ENCODE data around the gene EML4. TPM values are rescaled to one million over a fixed set of nuclear protein-coding genes. Genes with fewer than 3 reads are reported as not detected.
A peak's percentile ranks its signal among the peaks of the same experiment; 100 is the strongest.

EML4 gene
- total and polyA plus RNA-seq, 9 of the 15 experiments (the other 6 are each of a cell fraction or from before 2014, with no cell fraction given) = 14.7 to 48.3 (median 36.5) TPM

DNA sequence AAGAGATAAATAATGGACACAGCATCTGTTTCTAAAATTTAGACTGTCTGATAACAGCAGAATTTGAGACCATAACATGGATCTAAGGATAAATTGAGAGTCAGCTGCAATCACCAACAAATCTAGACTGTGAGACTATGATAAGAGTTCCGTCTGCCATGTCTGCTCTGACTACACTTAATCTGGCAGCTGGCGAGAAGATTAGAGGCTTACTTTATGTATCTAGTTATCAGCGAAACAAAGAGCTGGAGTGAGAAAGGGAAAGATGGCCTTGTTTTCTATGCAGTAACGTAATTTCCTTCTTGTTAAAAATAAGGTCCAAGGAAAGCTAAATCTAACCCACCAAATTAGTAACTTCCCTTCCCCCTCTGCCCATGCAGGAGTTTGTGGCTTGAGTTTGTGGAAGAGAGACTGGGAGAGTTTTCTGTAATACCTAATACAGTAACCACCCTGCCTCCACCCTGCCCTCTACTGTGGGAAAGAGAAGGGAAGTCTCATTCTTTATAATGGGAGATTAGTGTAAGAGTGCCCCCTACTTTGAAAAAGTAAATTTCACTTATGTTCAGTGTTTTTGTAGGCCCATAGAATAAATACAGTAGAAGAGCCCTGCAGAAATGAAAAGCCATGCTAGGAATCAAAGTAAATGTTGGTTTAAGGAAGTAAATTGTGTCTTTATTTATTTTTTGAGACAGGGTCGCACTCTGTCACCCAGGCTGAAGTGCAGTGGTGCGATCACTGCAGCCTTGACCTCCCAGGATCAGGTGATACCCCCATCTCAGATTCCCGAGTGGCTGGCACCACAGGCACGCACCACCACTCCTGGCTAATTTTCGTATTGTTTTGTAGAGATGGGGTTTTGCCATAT, 27.5 kb downstream of the EML4 start (continued):
- no peak for TF ChIP-seq ELK1 (CRISPR knock-in tag; IDR thresholded peaks at IDR 0.05)
- TF ChIP-seq ATF2 (CRISPR knock-in tag; IDR thresholded peaks at IDR 0.05) = no peak
- no peak for TF ChIP-seq SETDB1 (IDR thresholded peaks at IDR 0.05; ENCODE audit: low read length)
- no peak for TF ChIP-seq FOS (IDR thresholded peaks at IDR 0.05; ENCODE audit: extremely low read depth, insufficient read length)
- no peak for TF ChIP-seq NR3C1 (CRISPR knock-in tag; IDR thresholded peaks at IDR 0.05)
- no peak for TF ChIP-seq ZBTB12 (CRISPR knock-in tag; IDR thresholded peaks at IDR 0.05)
- TF ChIP-seq ZNF124 (CRISPR knock-in tag; IDR thresholded peaks at IDR 0.05) = no peak
- TF ChIP-seq KLF10 (CRISPR knock-in tag; IDR thresholded peaks at IDR 0.05) = no peak
- TF ChIP-seq, protein P1, sequence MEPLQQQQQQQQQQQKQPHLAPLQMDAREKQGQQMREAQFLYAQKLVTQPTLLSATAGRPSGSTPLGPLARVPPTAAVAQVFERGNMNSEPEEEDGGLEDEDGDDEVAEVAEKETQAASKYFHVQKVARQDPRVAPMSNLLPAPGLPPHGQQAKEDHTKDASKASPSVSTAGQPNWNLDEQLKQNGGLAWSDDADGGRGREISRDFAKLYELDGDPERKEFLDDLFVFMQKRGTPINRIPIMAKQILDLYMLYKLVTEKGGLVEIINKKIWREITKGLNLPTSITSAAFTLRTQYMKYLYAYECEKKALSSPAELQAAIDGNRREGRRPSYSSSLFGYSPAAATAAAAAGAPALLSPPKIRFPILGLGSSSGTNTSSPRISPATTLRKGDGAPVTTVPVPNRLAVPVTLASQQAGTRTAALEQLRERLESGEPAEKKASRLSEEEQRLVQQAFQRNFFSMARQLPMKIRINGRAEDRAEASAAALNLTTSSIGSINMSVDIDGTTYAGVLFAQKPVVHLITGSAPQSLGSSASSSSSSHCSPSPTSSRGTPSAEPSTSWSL (CRISPR knock-in tag; IDR thresholded peaks at IDR 0.05; ENCODE audit: borderline replicate concordance) = no peak
- no peak for TF ChIP-seq ZNF133 (CRISPR knock-in tag; IDR thresholded peaks at IDR 0.05)
- peak; percentile 83 for TF ChIP-seq ZNF589 (CRISPR knock-in tag; IDR thresholded peaks at IDR 0.05; ENCODE audit: low read depth)
- TF ChIP-seq SREBF1 (IDR thresholded peaks at IDR 0.05; ENCODE audit: borderline replicate concordance, low read depth, low read length) = no peak
- TF ChIP-seq VEZF1 (CRISPR knock-in tag; IDR thresholded peaks at IDR 0.05) = peak; percentile 55; the same call in 1 of the 2 replicates
- TF ChIP-seq ZNF197 (CRISPR knock-in tag; IDR thresholded peaks at IDR 0.05; ENCODE audit: low read depth) = peak; percentile 76; the same call in 1 of the 2 replicates
- TF ChIP-seq MYC (IDR thresholded peaks at IDR 0.05; ENCODE audit: low read depth, low read length) = no peak; the same call in 1 of the 2 replicates
- no peak for TF ChIP-seq MYC (CRISPR knock-in tag; IDR thresholded peaks at IDR 0.05; ENCODE audit: borderline replicate concordance, low read depth)
- TF ChIP-seq L3MBTL2 (IDR thresholded peaks at IDR 0.05) = no peak
- TF ChIP-seq HMGN3 (IDR thresholded peaks at IDR 0.05; ENCODE audit: borderline replicate concordance, extremely low read depth, insufficient read length, low read depth, low read length) = peak; percentile 60
- TF ChIP-seq ZNF561 (CRISPR knock-in tag; conservative IDR thresholded peaks at IDR 0.05) = no peak
- TF ChIP-seq POLR2B (IDR thresholded peaks at IDR 0.05; ENCODE audit: low read depth, partially characterized antibody) = no peak
